K562 (cell line): ENCODE data around the gene WDR46. TPM values are rescaled to one million over a fixed set of nuclear protein-coding genes. Genes with fewer than 3 reads are reported as not detected.
A peak's percentile ranks its signal among the peaks of the same experiment; 100 is the strongest.

Experiments
- C11orf30 ChIP-seq: fragments of 450-650 bp; IDR thresholded peaks from 2 replicates; pipeline ENCODE4 v1.6.1; 2016; ENCODE audit warnings: low read depth, mild to moderate bottlenecking
- GTF2A2 ChIP-seq: IDR thresholded peaks from 2 replicates; pipeline ENCODE4 v1.6.1; 2016; ENCODE audit warnings: mild to moderate bottlenecking, missing genetic modification characterization, missing compliant biosample characterization
- MYNN ChIP-seq, 2 experiments: sonication (generic); formaldehyde crosslinking in 1 of 2; IDR thresholded peaks; 2 replicates each; pipeline versions ENCODE4 v1.5.0 to v1.6.1; 2016 to 2020; ENCODE audit warnings: antibody characterized with exemption in 1 of 2, missing genetic modification reagents in 1 of 2
- NCOA2 ChIP-seq, 2 experiments: fragments of 450-650 bp; IDR thresholded peaks; 2 replicates each; pipeline ENCODE4 v1.6.1; 2018; ENCODE audit warnings: mild to moderate bottlenecking in 2 of 2, moderate library complexity in 1 of 2; ENCODE audit not compliant: partially characterized antibody in 2 of 2
- NELFE ChIP-seq: IDR thresholded peaks from 2 replicates; pipeline ENCODE4 v1.6.1; 2011; ENCODE audit warnings: mild to moderate bottlenecking; ENCODE audit not compliant: insufficient read depth, insufficient read length
- TARDBP ChIP-seq: fragments of 450-650 bp; IDR thresholded peaks from 2 replicates; pipeline ENCODE4 v1.6.1; 2016
- TOE1 ChIP-seq, 2 experiments: fragments of 450-650 bp in 1 of 2; sonication (generic) in 1 of 2; formaldehyde crosslinking in 1 of 2; IDR thresholded peaks; 2 replicates each; pipeline versions ENCODE4 v1.7.1 to v1.8.0; 2016 to 2022; ENCODE audit warnings: borderline replicate concordance in 2 of 2, mild to moderate bottlenecking in 2 of 2, antibody characterized with exemption in 1 of 2, inconsistent platforms in 1 of 2, low read depth in 1 of 2, missing genetic modification reagents in 1 of 2, moderate library complexity in 1 of 2
- ZC3H4 ChIP-seq: sonication (generic); formaldehyde crosslinking; IDR thresholded peaks from 2 replicates; pipeline ENCODE4 v1.9.0; 2021; ENCODE audit warnings: missing genetic modification reagents, borderline replicate concordance
- ZFP30 ChIP-seq: fragments of 250-450 bp; sonication (Bioruptor Pico); IDR thresholded peaks from 2 replicates; pipeline ENCODE4 v1.8.0; 2022; ENCODE audit warnings: moderate library complexity, mild to moderate bottlenecking, inconsistent platforms, borderline replicate concordance
- ZNF143 ChIP-seq: sonication (generic); formaldehyde crosslinking; IDR thresholded peaks from 2 replicates; pipeline ENCODE4 v1.9.0; 2022; ENCODE audit warnings: mild to moderate bottlenecking, missing genetic modification reagents
- ZNF165 ChIP-seq: fragments of 250-450 bp; sonication (Bioruptor Pico); IDR thresholded peaks from 2 replicates; pipeline ENCODE4 v1.4.0; 2020; ENCODE audit warnings: borderline replicate concordance
- ZNF445 ChIP-seq: fragments of 250-450 bp; sonication (Bioruptor Pico); IDR thresholded peaks from 2 replicates; pipeline ENCODE4 v1.4.0; 2020; ENCODE audit warnings: low read depth, mild to moderate bottlenecking, moderate library complexity
- ZNF589 ChIP-seq: fragments of 200-800 bp; sonication (Bioruptor generic); IDR thresholded peaks from 2 replicates; pipeline ENCODE4 v1.6.1; 2016; ENCODE audit warnings: low read depth, missing genetic modification characterization, missing compliant biosample characterization
- polyA plus RNA-seq, 8 experiments: library from polyadenylated mRNA; depleted of rRNA in 4 of 8; stranded (reverse) in 5 of 8; unstranded in 3 of 8; fragments of >200 nt; fragmentation: Nextera tagmentation in 2 of 8; fragmentation: Illumina TruSeq in 1 of 8; extraction: Ambion mirVana in 2 of 8; extraction: Trizol in 1 of 8; gene quantifications; 2 replicates each; pipeline versions ENCODE4 v1.2.1 to v1.2.3, GENCODE V29; 2011 to 2014; ENCODE audit warnings: inconsistent platforms in 1 of 8, missing spikeins in 1 of 8
- total RNA-seq, 7 experiments: library from RNA; depleted of rRNA in 6 of 7; stranded (reverse); fragments of >200 nt in 6 of 7; fragmentation: Illumina TruSeq in 2 of 7; extraction: Trizol in 2 of 7; gene quantifications; 2 replicates each; pipeline versions ENCODE4 v1.2.1 to v1.2.3, GENCODE V29; 2011 to 2021; ENCODE audit warnings: low replicate concordance in 1 of 7
- TF ChIP-seq, protein P1 (sequence below): fragments of 450-650 bp; formaldehyde crosslinking; conservative IDR thresholded peaks from 2 replicates; pipeline ENCODE4 v1.4.0; 2022; ENCODE audit warnings: mild to moderate bottlenecking, missing genetic modification characterization
- TF ChIP-seq, protein P2 (sequence below): sonication (generic); formaldehyde crosslinking; IDR thresholded peaks from 2 replicates; pipeline ENCODE4 v1.8.1; 2022; ENCODE audit warnings: missing genetic modification reagents
- TF ChIP-seq, protein P3 (sequence below): IDR thresholded peaks from 2 replicates; pipeline ENCODE4 v1.6.1; 2012; ENCODE audit warnings: low read depth, low read length, improper control_type of control experiment, borderline replicate concordance
- TF ChIP-seq, protein P4 (sequence below): fragments of 250-450 bp; sonication (Bioruptor Pico); IDR thresholded peaks from 2 replicates; pipeline ENCODE4 v1.5.0; 2021
- TF ChIP-seq, protein P5 (sequence below): fragments of 450-650 bp; IDR thresholded peaks from 2 replicates; pipeline ENCODE4 v1.6.1; 2016; ENCODE audit warnings: borderline replicate concordance

WDR46 gene
- total and polyA plus RNA-seq, 9 of the 15 experiments (the other 6 are each of a cell fraction or from before 2014, with no cell fraction given), result 8.9 to 146 (median 93.1) TPM

DNA sequence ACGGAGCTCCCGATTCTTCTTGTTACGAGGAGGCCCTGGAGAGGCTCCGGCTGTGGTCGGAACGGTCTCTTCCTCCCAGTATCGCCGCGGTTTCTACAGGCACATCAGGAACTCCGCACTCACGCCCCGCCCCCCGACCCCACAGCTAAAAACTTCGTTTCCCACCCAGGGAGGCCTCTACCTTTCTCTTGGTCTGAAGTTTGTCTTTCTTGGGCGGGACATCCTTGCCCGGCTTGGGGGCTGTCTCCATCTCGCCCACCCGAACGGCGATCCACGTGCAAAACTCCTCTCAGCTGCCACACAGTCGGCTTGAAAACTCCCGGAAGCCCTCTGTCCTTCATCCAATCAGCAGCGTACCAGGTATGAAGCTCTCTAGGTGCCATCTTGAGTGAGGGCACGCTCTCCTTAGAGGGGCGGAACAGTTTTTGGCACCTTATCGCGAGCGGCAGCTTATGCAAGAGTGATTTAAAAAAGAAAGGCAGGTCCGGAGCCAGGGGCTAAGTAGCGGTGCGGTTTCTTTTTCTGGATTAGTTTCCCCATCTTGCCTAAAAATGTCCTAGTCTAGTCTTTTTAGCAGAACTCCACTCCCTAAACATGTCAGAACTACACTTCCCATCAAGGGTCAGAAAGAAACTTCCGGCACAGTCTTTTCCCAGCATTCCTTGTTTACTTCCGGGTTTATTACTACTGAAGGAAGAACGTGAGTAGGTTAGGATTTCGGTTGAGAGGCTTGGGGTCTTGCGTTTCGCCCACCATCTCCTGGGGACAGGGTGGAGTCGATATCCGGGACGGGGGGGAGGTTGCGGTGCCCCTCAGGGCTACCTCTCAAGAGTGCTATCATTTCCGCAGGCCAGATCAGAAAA is at the start of gene WDR46, which contains the start of gene PFDN6 (continued):
- TF ChIP-seq, protein P1, sequence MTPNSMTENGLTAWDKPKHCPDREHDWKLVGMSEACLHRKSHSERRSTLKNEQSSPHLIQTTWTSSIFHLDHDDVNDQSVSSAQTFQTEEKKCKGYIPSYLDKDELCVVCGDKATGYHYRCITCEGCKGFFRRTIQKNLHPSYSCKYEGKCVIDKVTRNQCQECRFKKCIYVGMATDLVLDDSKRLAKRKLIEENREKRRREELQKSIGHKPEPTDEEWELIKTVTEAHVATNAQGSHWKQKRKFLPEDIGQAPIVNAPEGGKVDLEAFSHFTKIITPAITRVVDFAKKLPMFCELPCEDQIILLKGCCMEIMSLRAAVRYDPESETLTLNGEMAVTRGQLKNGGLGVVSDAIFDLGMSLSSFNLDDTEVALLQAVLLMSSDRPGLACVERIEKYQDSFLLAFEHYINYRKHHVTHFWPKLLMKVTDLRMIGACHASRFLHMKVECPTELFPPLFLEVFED (CRISPR knock-in tag), result peak; percentile 50; the same call in 1 of the 2 replicates
- TF ChIP-seq, protein P2, sequence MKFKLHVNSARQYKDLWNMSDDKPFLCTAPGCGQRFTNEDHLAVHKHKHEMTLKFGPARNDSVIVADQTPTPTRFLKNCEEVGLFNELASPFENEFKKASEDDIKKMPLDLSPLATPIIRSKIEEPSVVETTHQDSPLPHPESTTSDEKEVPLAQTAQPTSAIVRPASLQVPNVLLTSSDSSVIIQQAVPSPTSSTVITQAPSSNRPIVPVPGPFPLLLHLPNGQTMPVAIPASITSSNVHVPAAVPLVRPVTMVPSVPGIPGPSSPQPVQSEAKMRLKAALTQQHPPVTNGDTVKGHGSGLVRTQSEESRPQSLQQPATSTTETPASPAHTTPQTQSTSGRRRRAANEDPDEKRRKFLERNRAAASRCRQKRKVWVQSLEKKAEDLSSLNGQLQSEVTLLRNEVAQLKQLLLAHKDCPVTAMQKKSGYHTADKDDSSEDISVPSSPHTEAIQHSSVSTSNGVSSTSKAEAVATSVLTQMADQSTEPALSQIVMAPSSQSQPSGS (CRISPR knock-in tag), result no peak
- no peak for TF ChIP-seq ZFP30 (CRISPR knock-in tag)
- TF ChIP-seq GTF2A2, result no peak
- 0 out of 2 replicates have a peak, but pooled peaks have one; percentile 24 for TF ChIP-seq TARDBP
- TF ChIP-seq ZNF589 (CRISPR knock-in tag), result peak; percentile 47; the same call in 1 of the 2 replicates
- TF ChIP-seq, protein P3, sequence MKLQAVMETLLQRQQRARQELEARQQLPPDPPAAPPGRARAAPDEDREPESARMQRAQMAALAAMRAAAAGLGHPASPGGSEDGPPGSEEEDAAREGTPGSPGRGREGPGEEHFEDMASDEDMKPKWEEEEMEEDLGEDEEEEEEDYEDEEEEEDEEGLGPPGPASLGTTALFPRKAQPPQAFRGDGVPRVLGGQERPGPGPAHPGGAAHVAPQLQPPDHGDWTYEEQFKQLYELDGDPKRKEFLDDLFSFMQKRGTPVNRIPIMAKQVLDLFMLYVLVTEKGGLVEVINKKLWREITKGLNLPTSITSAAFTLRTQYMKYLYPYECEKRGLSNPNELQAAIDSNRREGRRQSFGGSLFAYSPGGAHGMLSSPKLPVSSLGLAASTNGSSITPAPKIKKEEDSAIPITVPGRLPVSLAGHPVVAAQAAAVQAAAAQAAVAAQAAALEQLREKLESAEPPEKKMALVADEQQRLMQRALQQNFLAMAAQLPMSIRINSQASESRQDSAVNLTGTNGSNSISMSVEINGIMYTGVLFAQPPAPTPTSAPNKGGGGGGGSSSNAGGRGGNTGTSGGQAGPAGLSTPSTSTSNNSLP, result no peak
- TF ChIP-seq ZNF165 (CRISPR knock-in tag), result no peak
- TF ChIP-seq ZNF143 (CRISPR knock-in tag), result peak; percentile 88
- TF ChIP-seq, protein P4, sequence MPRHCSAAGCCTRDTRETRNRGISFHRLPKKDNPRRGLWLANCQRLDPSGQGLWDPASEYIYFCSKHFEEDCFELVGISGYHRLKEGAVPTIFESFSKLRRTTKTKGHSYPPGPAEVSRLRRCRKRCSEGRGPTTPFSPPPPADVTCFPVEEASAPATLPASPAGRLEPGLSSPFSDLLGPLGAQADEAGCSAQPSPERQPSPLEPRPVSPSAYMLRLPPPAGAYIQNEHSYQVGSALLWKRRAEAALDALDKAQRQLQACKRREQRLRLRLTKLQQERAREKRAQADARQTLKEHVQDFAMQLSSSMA (CRISPR knock-in tag), result no peak
- no peak for TF ChIP-seq NCOA2 (IDR thresholded peaks at IDR 0.05; ENCODE audit: partially characterized antibody in 2 of 2)
- no peak for TF ChIP-seq MYNN (IDR thresholded peaks at IDR 0.05)
- TF ChIP-seq MYNN (CRISPR knock-in tag; IDR thresholded peaks at IDR 0.05), result no peak
- no peak for TF ChIP-seq NELFE
- TF ChIP-seq TOE1 (IDR thresholded peaks at IDR 0.05; ENCODE audit: borderline replicate concordance), result no peak
- no peak for TF ChIP-seq TOE1 (CRISPR knock-in tag; IDR thresholded peaks at IDR 0.05; ENCODE audit: borderline replicate concordance, low read depth)
- TF ChIP-seq ZNF445, result 0 out of 2 replicates have a peak, but pooled peaks have one; percentile 25
- TF ChIP-seq C11orf30, result peak; percentile 94
- TF ChIP-seq ZC3H4 (CRISPR knock-in tag), result no peak
- TF ChIP-seq, protein P5, sequence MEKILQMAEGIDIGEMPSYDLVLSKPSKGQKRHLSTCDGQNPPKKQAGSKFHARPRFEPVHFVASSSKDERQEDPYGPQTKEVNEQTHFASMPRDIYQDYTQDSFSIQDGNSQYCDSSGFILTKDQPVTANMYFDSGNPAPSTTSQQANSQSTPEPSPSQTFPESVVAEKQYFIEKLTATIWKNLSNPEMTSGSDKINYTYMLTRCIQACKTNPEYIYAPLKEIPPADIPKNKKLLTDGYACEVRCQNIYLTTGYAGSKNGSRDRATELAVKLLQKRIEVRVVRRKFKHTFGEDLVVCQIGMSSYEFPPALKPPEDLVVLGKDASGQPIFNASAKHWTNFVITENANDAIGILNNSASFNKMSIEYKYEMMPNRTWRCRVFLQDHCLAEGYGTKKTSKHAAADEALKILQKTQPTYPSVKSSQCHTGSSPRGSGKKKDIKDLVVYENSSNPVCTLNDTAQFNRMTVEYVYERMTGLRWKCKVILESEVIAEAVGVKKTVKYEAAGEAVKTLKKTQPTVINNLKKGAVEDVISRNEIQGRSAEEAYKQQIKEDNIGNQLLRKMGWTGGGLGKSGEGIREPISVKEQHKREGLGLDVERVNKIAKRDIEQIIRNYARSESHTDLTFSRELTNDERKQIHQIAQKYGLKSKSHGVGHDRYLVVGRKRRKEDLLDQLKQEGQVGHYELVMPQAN, result peak; percentile 100
